SH-SY5Y (cell line): ENCODE results near the gene TRIM36.

Source experiments
- GATA2 ChIP-seq: IDR thresholded peaks from 2 replicates; pipeline ENCODE4 v1.6.1; 2011; ENCODE audit warnings: mild to moderate bottlenecking, low read depth, low read length
- GATA3 ChIP-seq: IDR thresholded peaks from 2 replicates; pipeline ENCODE4 v1.6.1; 2011; ENCODE audit warnings: low read depth, mild to moderate bottlenecking, low read length, moderate library complexity

TRIM36 gene

GRCh38 chr5:115179394-115180164, 9.9 kb upstream of the TRIM36 start:
- no peak for TF ChIP-seq GATA3

GRCh38 chr5:115179030-115179393, 9.3 kb upstream of the TRIM36 start:
- no peak for TF ChIP-seq GATA3
- TF ChIP-seq GATA2, result no peak

GRCh38 chr5:115170929-115171510, 1.3 kb upstream of the TRIM36 start:
- TF ChIP-seq GATA3 (no peak), GATA2 (no peak)

- TF ChIP-seq GATA3 (no peak), GATA2 (no peak)
Measured at GRCh38 chr5:115170134-115170928, 623 bp upstream of the TRIM36 start.

- TF ChIP-seq GATA2 (no peak), GATA3 (no peak)
Measured at GRCh38 chr5:115168829-115169486, 750 bp downstream of the TRIM36 start.

- TF ChIP-seq GATA3, result no peak
- TF ChIP-seq GATA2, result no peak
Measured at GRCh38 chr5:115166744-115167393, 2.8 kb downstream of the TRIM36 start.

GRCh38 chr5:115165790-115166189, 3.9 kb downstream of the TRIM36 start:
- TF ChIP-seq GATA2 (no peak), GATA3 (no peak)

- TF ChIP-seq GATA2 (no peak), GATA3 (no peak)
Measured at GRCh38 chr5:115160975-115161475, 8.7 kb downstream of the TRIM36 start.

GRCh38 chr5:115151208-115151805, 18.4 kb downstream of the TRIM36 start:
- TF ChIP-seq GATA2, result no peak
- TF ChIP-seq GATA3, result no peak

- TF ChIP-seq GATA3 (no peak), GATA2 (no peak)
Measured at GRCh38 chr5:115150512-115150911, 19.2 kb downstream of the TRIM36 start.

GRCh38 chr5:115147052-115147451, 22.7 kb downstream of the TRIM36 start:
- TF ChIP-seq GATA2 (no peak), GATA3 (no peak)

GRCh38 chr5:115136294-115136693, 33.4 kb downstream of the TRIM36 start:
- TF ChIP-seq GATA2 (no peak), GATA3 (no peak)

GRCh38 chr5:115132465-115132864, 37.2 kb downstream of the TRIM36 start:
- TF ChIP-seq GATA3 (no peak), GATA2 (no peak)

GRCh38 chr5:115126303-115126702, 43.4 kb downstream of the TRIM36 start:
- TF ChIP-seq GATA2 (no peak), GATA3 (no peak)
